ENCODE results near the gene TMX2. TPM values are rescaled to one million over a fixed set of nuclear protein-coding genes. Genes with fewer than 3 reads are reported as not detected.
"Not testable (repeated sequence)": the region's sequence is repeated elsewhere in the genome, so short reads cannot be mapped to it uniquely, and the experiment has no call there.

TMX2 gene
- total RNA-seq, 1 experiment from 2014 or later = 161 TPM

DNA sequence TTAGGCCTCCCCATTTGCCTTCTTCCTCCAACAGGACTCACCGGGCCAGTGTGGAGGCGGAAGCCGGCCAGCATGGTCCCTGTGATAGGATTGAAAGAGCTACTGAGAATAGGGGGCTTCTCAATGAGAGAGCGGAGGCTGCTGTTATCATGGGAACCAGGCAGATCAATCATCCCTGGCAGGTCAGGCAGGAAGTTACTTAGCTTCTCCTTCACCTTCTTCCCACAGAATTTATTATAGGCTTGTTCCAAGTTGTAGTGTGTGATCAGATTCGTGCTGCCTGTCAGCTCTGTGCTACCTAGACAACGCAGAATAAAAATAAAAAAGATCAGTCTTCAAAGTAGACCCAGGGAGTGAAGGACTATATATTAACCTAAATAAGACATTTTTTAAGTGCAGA is 7.5 kb upstream of the TMX2 start:
- peaks cover 6% of the 10 kb centered on the region for H3K4me1 Mint-ChIP-seq (ENCODE audit: insufficient read depth, unreplicated experiment)
- H3K27ac Mint-ChIP-seq (ENCODE audit: low read depth, unreplicated experiment) = no peak overlapping the region
- no peak overlapping the region for H3K4me3 Mint-ChIP-seq (ENCODE audit: unreplicated experiment)
- H3K9me3 Mint-ChIP-seq (ENCODE audit: unreplicated experiment) = no peaks in the 10 kb centered on the region
- intact Hi-C loops (cut with micrococcal nuclease) = no loop called here
- no TSS peak for BruUV-seq (replicated peaks)
- peaks cover 57% of the 10 kb centered on the region for H3K36me3 Mint-ChIP-seq (ENCODE audit: insufficient read depth, unreplicated experiment)
- no peaks in the 10 kb centered on the region for H3K27me3 Mint-ChIP-seq (ENCODE audit: insufficient read depth, unreplicated experiment)
- DNase-seq (ENCODE audit: unreplicated experiment) = no peak
- ChIA-PET CTCF (interaction anchor here (1.1 kb wide), 1 partner anchor 13 kb away, joined by 3 read pairs; no protein-coding TSS in a partner anchor), POLR2A (interaction anchor here (0.9 to 1.2 kb wide), 2 partner anchors 24 to 30 kb away, joined by 3 to 4 read pairs; no protein-coding TSS in a partner anchor)
- TF ChIP-seq, protein P1, sequence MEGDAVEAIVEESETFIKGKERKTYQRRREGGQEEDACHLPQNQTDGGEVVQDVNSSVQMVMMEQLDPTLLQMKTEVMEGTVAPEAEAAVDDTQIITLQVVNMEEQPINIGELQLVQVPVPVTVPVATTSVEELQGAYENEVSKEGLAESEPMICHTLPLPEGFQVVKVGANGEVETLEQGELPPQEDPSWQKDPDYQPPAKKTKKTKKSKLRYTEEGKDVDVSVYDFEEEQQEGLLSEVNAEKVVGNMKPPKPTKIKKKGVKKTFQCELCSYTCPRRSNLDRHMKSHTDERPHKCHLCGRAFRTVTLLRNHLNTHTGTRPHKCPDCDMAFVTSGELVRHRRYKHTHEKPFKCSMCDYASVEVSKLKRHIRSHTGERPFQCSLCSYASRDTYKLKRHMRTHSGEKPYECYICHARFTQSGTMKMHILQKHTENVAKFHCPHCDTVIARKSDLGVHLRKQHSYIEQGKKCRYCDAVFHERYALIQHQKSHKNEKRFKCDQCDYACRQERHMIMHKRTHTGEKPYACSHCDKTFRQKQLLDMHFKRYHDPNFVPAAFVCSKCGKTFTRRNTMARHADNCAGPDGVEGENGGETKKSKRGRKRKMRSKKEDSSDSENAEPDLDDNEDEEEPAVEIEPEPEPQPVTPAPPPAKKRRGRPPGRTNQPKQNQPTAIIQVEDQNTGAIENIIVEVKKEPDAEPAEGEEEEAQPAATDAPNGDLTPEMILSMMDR (IDR thresholded peaks at IDR 0.05; ENCODE audit: unreplicated experiment) = no peak

DNA sequence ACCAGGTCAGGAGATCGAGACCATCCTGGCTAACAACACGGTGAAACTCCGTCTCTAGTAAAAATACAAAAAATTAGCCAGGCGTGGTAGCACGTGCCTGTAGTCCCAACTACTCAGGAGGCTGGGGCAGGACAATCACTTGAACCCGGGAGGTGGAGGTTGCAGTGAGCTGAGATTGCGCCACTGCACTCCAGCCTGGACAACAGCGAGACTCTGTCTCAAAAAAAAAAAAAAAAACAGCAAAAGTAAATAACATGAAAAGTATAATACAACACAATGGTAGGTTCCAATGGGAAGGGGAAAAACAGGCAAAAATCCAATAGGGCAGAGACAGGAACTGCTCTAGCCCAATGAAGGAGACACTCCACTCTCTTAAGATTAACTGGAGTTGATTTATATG is 7.0 kb upstream of the TMX2 start:
- DNase-seq (ENCODE audit: unreplicated experiment); BruUV-seq (replicated peaks); H3K9me3 Mint-ChIP-seq (ENCODE audit: unreplicated experiment); intact Hi-C loops (cut with micrococcal nuclease); H3K27ac Mint-ChIP-seq (ENCODE audit: low read depth, unreplicated experiment); H3K27me3 Mint-ChIP-seq (ENCODE audit: insufficient read depth, unreplicated experiment); H3K4me3 Mint-ChIP-seq (ENCODE audit: unreplicated experiment): not testable (repeated sequence)
- ChIA-PET POLR2A (interaction anchor here (1.2 kb wide), 1 partner anchor 25 kb away, joined by 3 read pairs; no protein-coding TSS in a partner anchor), CTCF (interaction anchor here (0.6 to 2.9 kb wide), 3 partner anchors 42 to 497 kb away, joined by 3 to 16 read pairs (median 7); no protein-coding TSS in a partner anchor)
- H3K36me3 Mint-ChIP-seq (ENCODE audit: insufficient read depth, unreplicated experiment) = peaks cover 54% of the 10 kb centered on the region
- peaks cover 11% of the 10 kb centered on the region for H3K4me1 Mint-ChIP-seq (ENCODE audit: insufficient read depth, unreplicated experiment)

DNA sequence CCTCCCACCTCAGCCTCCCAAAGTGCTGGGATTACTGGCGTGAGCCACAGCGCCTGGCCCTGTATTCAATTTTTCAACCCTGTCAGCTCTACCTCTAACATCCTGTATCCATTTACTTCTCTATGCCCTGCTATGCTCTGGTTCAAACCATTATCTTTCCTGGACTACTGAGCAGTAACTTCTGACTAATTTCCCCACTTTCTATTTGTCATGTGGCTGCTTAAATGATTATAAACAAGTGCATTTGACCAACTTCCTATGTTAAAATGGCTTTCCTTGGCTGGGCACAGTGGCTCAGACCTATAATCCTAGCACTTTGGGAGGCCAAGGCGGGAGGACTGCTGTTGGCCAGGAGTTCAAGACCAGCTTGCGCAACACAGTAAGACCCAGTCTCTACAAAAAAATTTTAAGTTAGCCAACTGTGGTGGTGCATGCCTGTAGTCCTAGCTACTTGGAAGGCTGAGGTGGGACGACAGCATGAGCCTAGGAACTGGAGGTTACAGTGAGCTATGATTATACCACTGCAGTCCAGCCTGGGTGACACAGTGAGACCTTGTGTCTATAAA is 2.5 kb upstream of the TMX2 start:
- TF ChIP-seq, protein P1 (IDR thresholded peaks at IDR 0.05; ENCODE audit: unreplicated experiment) = no peak
- no peak overlapping the region for H3K27ac Mint-ChIP-seq (ENCODE audit: low read depth, unreplicated experiment)
- intact Hi-C loops (cut with micrococcal nuclease) = loop anchor here (5.0 kb wide), 1 partner anchor 143 kb away; the partner anchor contains the start of gene UBE2L6
- ChIA-PET POLR2A (interaction anchor here (0.6 to 3.1 kb wide), 7 partner anchors 11 to 372 kb away, joined by 3 to 23 read pairs (median 3); partner anchors contain the start of genes CTNND1 and SELENOH), CTCF (interaction anchor here (0.6 to 1.9 kb wide), 10 partner anchors 11 to 867 kb away, joined by 3 to 11 read pairs (median 4); no protein-coding TSS in a partner anchor)
- peaks cover 22% of the 10 kb centered on the region for H3K4me1 Mint-ChIP-seq (ENCODE audit: insufficient read depth, unreplicated experiment)
- BruUV-seq (replicated peaks) = no TSS peak
- DNase-seq (ENCODE audit: unreplicated experiment) = no peak
- no peak overlapping the region for H3K4me3 Mint-ChIP-seq (ENCODE audit: unreplicated experiment)
- H3K27me3 Mint-ChIP-seq (ENCODE audit: insufficient read depth, unreplicated experiment) = no peaks in the 10 kb centered on the region
- peaks cover 24% of the 10 kb centered on the region for H3K36me3 Mint-ChIP-seq (ENCODE audit: insufficient read depth, unreplicated experiment)
- no peaks in the 10 kb centered on the region for H3K9me3 Mint-ChIP-seq (ENCODE audit: unreplicated experiment)

DNA sequence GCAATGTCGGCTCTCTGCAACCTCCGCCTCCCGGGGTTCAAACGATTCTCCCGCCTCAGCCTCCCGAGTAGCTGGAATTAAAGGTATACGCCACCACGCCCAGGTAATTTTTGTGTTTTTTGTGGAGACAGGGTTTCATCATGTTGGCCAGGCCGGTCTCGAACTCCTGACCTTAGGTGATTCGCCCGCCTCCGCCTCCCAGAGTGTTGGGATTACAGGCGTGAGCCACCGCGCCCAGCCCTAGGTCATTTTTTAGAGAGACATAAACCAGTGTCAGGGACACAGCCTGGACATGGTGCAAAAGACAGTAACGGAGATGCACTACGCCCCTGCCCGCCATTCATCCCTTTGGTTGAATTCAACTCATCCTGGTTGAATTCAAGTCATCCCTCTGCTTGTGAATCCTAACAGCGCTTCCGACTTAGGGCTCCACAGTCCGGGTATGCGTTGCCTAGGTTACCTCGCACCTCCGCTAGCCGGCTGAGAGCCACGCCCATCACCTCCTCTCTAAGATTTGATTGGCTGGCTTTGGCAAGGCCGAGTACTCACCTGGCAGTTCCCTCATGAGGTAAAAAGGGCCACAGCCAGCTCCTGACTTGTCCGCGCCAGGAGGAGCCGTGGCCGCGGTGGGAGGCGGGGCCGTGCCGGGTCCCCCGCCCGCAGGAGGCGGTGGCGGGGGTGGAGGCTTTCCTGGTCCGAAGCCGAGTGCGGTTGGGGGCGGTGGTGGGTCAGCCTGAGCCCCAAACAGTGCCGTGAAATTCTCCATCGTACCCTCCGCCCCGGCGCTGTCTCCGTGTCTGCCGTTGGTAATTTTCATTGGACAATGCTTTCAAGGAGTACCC is 758 bp upstream of the TMX2 start, which contains the start of gene MED19:
TSS of gene MED19 (minus strand) at position 802 of the 842 bp plus-strand sequence. CDS start at position 766, 36 bp downstream.
- TF ChIP-seq, protein P1 (IDR thresholded peaks at IDR 0.05; ENCODE audit: unreplicated experiment) = no peak
- peak within 1 kb of the TSS; percentile 81 for H3K27ac Mint-ChIP-seq (ENCODE audit: low read depth, unreplicated experiment)
- H3K9me3 Mint-ChIP-seq (ENCODE audit: unreplicated experiment) = no peaks in the 10 kb centered on the region
- no peaks in the 10 kb centered on the region for H3K27me3 Mint-ChIP-seq (ENCODE audit: insufficient read depth, unreplicated experiment)
- TSS peak; percentile 71 for BruUV-seq (replicated peaks)
- peaks cover 22% of the 10 kb centered on the region for H3K4me1 Mint-ChIP-seq (ENCODE audit: insufficient read depth, unreplicated experiment)
- peak within 1 kb of the TSS; percentile 90 for H3K4me3 Mint-ChIP-seq (ENCODE audit: unreplicated experiment)
- peak; percentile 91 for DNase-seq (ENCODE audit: unreplicated experiment)
- H3K36me3 Mint-ChIP-seq (ENCODE audit: insufficient read depth, unreplicated experiment) = peaks cover 13% of the 10 kb centered on the region
- ChIA-PET POLR2A (interaction anchor here (0.5 to 3.9 kb wide), 34 partner anchors 9 to 873 kb away, joined by 3 to 42 read pairs (median 6); partner anchors contain the start of genes CLP1, CTNND1, SELENOH and TIMM10), CTCF (interaction anchor here (0.7 to 3.6 kb wide), 6 partner anchors 49 to 939 kb away, joined by 3 to 25 read pairs (median 3); no protein-coding TSS in a partner anchor)
- intact Hi-C loops (cut with micrococcal nuclease) = loop anchor here (1.0 to 5.0 kb wide), 3 partner anchors 43 to 144 kb away; partner anchors contain the start of genes UBE2L6 and ZDHHC5

All from MCF 10A (cell line).